ENCODE data around the gene GALNT2.

Gene GALNT2

DNA sequence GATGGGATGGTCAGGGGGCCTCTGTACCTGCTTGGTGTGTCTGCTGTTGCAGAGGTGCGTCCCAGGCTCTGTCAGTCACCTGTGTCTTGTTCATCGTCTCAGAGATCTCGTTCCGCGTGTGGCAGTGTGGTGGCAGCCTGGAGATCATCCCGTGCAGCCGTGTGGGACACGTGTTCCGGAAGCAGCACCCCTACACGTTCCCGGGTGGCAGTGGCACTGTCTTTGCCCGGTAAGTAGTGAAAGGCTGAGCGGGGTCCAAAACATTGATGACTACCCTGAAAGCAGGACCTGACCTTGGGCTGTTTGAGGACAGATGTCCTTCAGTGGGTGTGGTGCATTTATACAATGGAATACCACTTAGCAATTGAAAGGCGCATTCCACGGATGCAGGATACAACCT, 188.1 kb downstream of the GALNT2 start:
- no peak for TF ChIP-seq CTCF (IDR thresholded peaks at IDR 0.05; ENCODE audit: insufficient read depth, low read length, poor library complexity, severe bottlenecking)
- Histone ChIP-seq H3K36me3 (ENCODE audit: control insufficient read depth, insufficient read depth, low read length) (peaks cover 6% of the 10 kb centered on the region), H3K27me3 (replicated peaks; ENCODE audit: control insufficient read depth, insufficient read depth, low read length) (no peaks in the 10 kb centered on the region), H3K4me3 (replicated peaks; ENCODE audit: low read depth, low read length) (no peak overlapping the region)
- no peak for DNase-seq (ENCODE audit: extremely low read depth, insufficient read length)

DNA sequence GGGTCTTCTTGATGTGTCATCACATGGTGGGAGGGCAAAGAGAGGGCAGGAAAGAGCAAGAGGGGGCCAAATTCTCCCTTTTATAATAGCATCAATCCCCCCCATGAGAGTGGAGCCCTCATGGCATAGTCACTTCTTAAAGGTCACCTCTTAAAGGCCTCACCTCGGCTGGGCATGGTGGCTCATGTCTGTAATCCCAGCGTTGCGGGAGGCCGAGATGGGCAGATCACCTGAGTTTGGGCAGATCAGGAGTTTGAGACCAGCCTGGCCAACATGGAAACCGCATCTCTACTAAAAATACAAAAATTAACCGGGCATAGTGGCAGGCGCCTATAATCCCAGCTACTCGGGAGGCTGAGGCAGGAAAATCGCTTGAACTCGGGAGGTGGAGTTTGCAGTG, 189.0 kb downstream of the GALNT2 start:
- H3K4me3 ChIP-seq (replicated peaks; ENCODE audit: low read depth, low read length) = no peak overlapping the region
- H3K27me3 ChIP-seq (replicated peaks; ENCODE audit: control insufficient read depth, insufficient read depth, low read length) = no peaks in the 10 kb centered on the region
- peaks cover 5% of the 10 kb centered on the region for H3K36me3 ChIP-seq (ENCODE audit: control insufficient read depth, insufficient read depth, low read length)
- no peak for TF ChIP-seq CTCF (IDR thresholded peaks at IDR 0.05; ENCODE audit: insufficient read depth, low read length, poor library complexity, severe bottlenecking)
- DNase-seq (ENCODE audit: extremely low read depth, insufficient read length) = no peak

GRCh38 chr1:230256896-230257295, 189.9 kb downstream of the GALNT2 start:
- TF ChIP-seq CTCF (IDR thresholded peaks at IDR 0.05; ENCODE audit: insufficient read depth, low read length, poor library complexity, severe bottlenecking) = no peak
- no peaks in the 10 kb centered on the region for H3K27me3 ChIP-seq (replicated peaks; ENCODE audit: control insufficient read depth, insufficient read depth, low read length)
- H3K4me3 ChIP-seq (replicated peaks; ENCODE audit: low read depth, low read length) = no peak overlapping the region
- H3K36me3 ChIP-seq (ENCODE audit: control insufficient read depth, insufficient read depth, low read length) = peaks cover 5% of the 10 kb centered on the region
- no peak for DNase-seq (ENCODE audit: extremely low read depth, insufficient read length)

- Histone ChIP-seq H3K27me3 (replicated peaks; ENCODE audit: control insufficient read depth, insufficient read depth, low read length) (no peaks in the 10 kb centered on the region), H3K4me3 (replicated peaks; ENCODE audit: low read depth, low read length) (no peak overlapping the region), H3K36me3 (ENCODE audit: control insufficient read depth, insufficient read depth, low read length) (peaks cover 18% of the 10 kb centered on the region)
- no peak for DNase-seq (ENCODE audit: extremely low read depth, insufficient read length)
- TF ChIP-seq CTCF (IDR thresholded peaks at IDR 0.05; ENCODE audit: insufficient read depth, low read length, poor library complexity, severe bottlenecking) = no peak
These were observed 192.6 kb downstream of the GALNT2 start for GRCh38 chr1:230259621-230260020.

GRCh38 chr1:230260831-230261230, 193.8 kb downstream of the GALNT2 start:
- no peak overlapping the region for H3K4me3 ChIP-seq (replicated peaks; ENCODE audit: low read depth, low read length)

More at GRCh38 chr1:230260831-230261230, 193.8 kb downstream of the GALNT2 start:
- H3K36me3 ChIP-seq (ENCODE audit: control insufficient read depth, insufficient read depth, low read length) = peaks cover 20% of the 10 kb centered on the region
- TF ChIP-seq CTCF (IDR thresholded peaks at IDR 0.05; ENCODE audit: insufficient read depth, low read length, poor library complexity, severe bottlenecking) = no peak
- DNase-seq (ENCODE audit: extremely low read depth, insufficient read length) = no peak
- no peaks in the 10 kb centered on the region for H3K27me3 ChIP-seq (replicated peaks; ENCODE audit: control insufficient read depth, insufficient read depth, low read length)
